Heart right ventricle (tissue), 16 donors: ENCODE measurements around the gene SPON2. TPM values are rescaled to one million over a fixed set of nuclear protein-coding genes. Genes with fewer than 3 reads are reported as not detected.

Experiments used
- ATAC-seq, 8 donors: fragments of 200-7000 bp; cut with Tn5 transposase; one replicate each; pipeline ENCODE4 v1.9.1; 2020; ENCODE audit warnings: mild to moderate bottlenecking in 8 of 8, moderate library complexity in 8 of 8, moderate number of reproducible peaks in 1 of 8
- DNase-seq, 2 donors: peaks; one replicate each; pipeline ENCODE4 v3.0.0-alpha.2; 2020
- H3K27ac ChIP-seq, 10 donors: fragments of 200-600 bp; sonication (generic) in 2 of 10; one replicate each; pipeline versions ENCODE4 v1.5.0 to v1.8.0; 2020 to 2022; ENCODE audit warnings: mild to moderate bottlenecking in 3 of 10
- H3K27me3 ChIP-seq, 7 donors: fragments of 200-600 bp; one replicate each; pipeline ENCODE4 v1.8.0; 2021 to 2022; ENCODE audit warnings: mild to moderate bottlenecking in 2 of 7
- H3K36me3 ChIP-seq, 9 donors: fragments of 200-600 bp; sonication (generic) in 1 of 9; one replicate each; pipeline versions ENCODE4 v1.5.0 to v1.8.0; 2020 to 2022; ENCODE audit warnings: mild to moderate bottlenecking in 2 of 9
- H3K4me1 ChIP-seq, 9 donors: fragments of 200-600 bp; sonication (generic) in 1 of 9; one replicate each; pipeline versions ENCODE4 v1.5.0 to v1.8.0; 2020 to 2022; ENCODE audit warnings: mild to moderate bottlenecking in 4 of 9
- H3K4me3 ChIP-seq, 10 donors: fragments of 200-600 bp; sonication (generic) in 2 of 10; one replicate each; pipeline versions ENCODE4 v1.5.0 to v1.8.0; 2020 to 2022; ENCODE audit warnings: mild to moderate bottlenecking in 7 of 10, moderate library complexity in 2 of 10
- H3K9me3 ChIP-seq, 11 donors: fragments of 200-600 bp in 10 of 11; sonication (generic) in 2 of 11; one replicate each; pipeline versions ENCODE4 v1.5.0 to v1.8.0; 2013 to 2022; ENCODE audit warnings: mild to moderate bottlenecking in 2 of 11, control low read depth in 1 of 11, moderate library complexity in 1 of 11
- CTCF ChIP-seq, 9 donors: fragments of 200-600 bp; sonication (generic) in 2 of 9; IDR thresholded peaks; one replicate each; pipeline versions ENCODE4 v1.5.0 to v1.8.0; 2021 to 2022; ENCODE audit warnings: antibody characterized with exemption in 9 of 9, mild to moderate bottlenecking in 5 of 9, moderate library complexity in 1 of 9
- WGBS, 2 donors: extraction: QIAGEN DNeasy Blood & Tissue Kit; methylation state at CpG; one replicate each; pipeline ENCODE4 v1.1.7; 2013; ENCODE audit warnings: inconsistent platforms in 1 of 2; 5-methylcytosine and 5-hydroxymethylcytosine counted together
- intact Hi-C, 10 donors: fragments of 100-400 bp; cut with DNase I; formaldehyde crosslinking; loops; one replicate each; pipeline versions ENCODE4 v1.11.1 to v1.14.2; 2022
- polyA plus RNA-seq, 2 donors: library from polyadenylated mRNA; stranded (reverse); fragments of 200-250 nt; gene quantifications; one replicate each; pipeline ENCODE4 v1.2.3, GENCODE V29; 2013
- total RNA-seq, 10 donors: library from RNA; stranded (reverse); fragmentation: NEBNext Ultra II Directional in 3 of 10; extraction: Animal tissue kit (Norgen Biotek cat#: 25700) in 3 of 10; gene quantifications; one replicate each; pipeline versions ENCODE4 v1.2.1 to v1.2.4, GENCODE V29; 2021 to 2023
- donor health status: Arrhythmogenic right ventricular cardiomyopathy.
- donor health status: ischemic (EF 13 %, LVEDD 7.1; RV severe dilation, severe dysfunction).
- donor health status: healthy with polysubstance abuse.
- donor health status: DM: no; HTN: yes; CAD: no.
- donor health status: DM: no; HTN: no; CAD: no.
- donor health status: ischemic (EF 25% LVEDD 6.9; RV normal size, moderate dysfunction).
- donor health status: ischemic (EF 25% LVEDD 5.7; RV mildly dilated, moderate dysfunction).
- donor health status: healthy.
- donor health status: DM: yes; HTN: yes; CAD: no.
- donor health status: Ischemic cardiomyopathy.
- donor health status: ischemic (EF 35%, LVEDD 5.7; RV mildly dilated, moderate dysfunction).
- donor health status: nonischemic (EF 11% LVEDD 7.7; RV severe dilation, severe dysfunction).
- donor health status: DM: yes; HTN: yes; CAD: no.
- donor health status: PGD.
- donor health status: ischemic (EF 29% LVEDD 5.4; RV normal size, mild dysfunction).
- donor health status: nonischemic (EF 23%, LVEDD 6.1; RV moderate dilation, normal function).

SPON2 gene
- total and polyA plus RNA-seq, 12 donors: 5.3 to 40.5 (median 12.1) TPM

- DNase-seq (no peak), ATAC-seq (no peak)
- Histone ChIP-seq H3K36me3 (no peaks in the 10 kb centered on the region), H3K27ac (no peak overlapping the region), H3K9me3 (no peaks in the 10 kb centered on the region), H3K27me3 (no peaks in the 10 kb centered on the region), H3K4me1 (peaks cover 18 to 46% (median 41%) of the 10 kb centered on the region in 9 donors), H3K4me3 (no peak overlapping the region)
- WGBS, 2 donors: 84 to 86% methylated on average over 13 of the region's 13 CpGs
- TF ChIP-seq CTCF (IDR thresholded peaks at IDR 0.05): no peak
- intact Hi-C loops: no loop called here
Measured at GRCh38 chr4:1196421-1197183, 24.2 kb upstream of the SPON2 start.

GRCh38 chr4:1195891-1196401, 23.6 kb upstream of the SPON2 start:
- DNase-seq: no peak
- intact Hi-C loops: no loop called here
- no peak for ATAC-seq
- Histone ChIP-seq H3K4me3 (no peak overlapping the region), H3K36me3 (no peaks in the 10 kb centered on the region), H3K4me1 (peaks cover 18 to 45% (median 40%) of the 10 kb centered on the region in 9 donors), H3K27ac (no peak overlapping the region), H3K9me3 (no peaks in the 10 kb centered on the region), H3K27me3 (no peaks in the 10 kb centered on the region)
- 90 to 92% methylated on average over 15 to 16 of the region's 16 CpGs for WGBS, 2 donors
- TF ChIP-seq CTCF (IDR thresholded peaks at IDR 0.05): no peak

GRCh38 chr4:1195109-1195671, 22.8 kb upstream of the SPON2 start:
- no peaks in the 10 kb centered on the region for H3K36me3 ChIP-seq
- intact Hi-C loops: no loop called here
- ATAC-seq (no peak), DNase-seq (no peak)
- no peak overlapping the region for H3K4me3 ChIP-seq
- TF ChIP-seq CTCF (IDR thresholded peaks at IDR 0.05): no peak
- peak overlapping the region in 5 of 10 donors; percentile 15 to 77 (median 73) for H3K27ac ChIP-seq
- H3K27me3 ChIP-seq: no peaks in the 10 kb centered on the region
- no peaks in the 10 kb centered on the region for H3K9me3 ChIP-seq
- WGBS, 2 donors: 89 to 92% methylated on average over 27 to 29 of the region's 29 CpGs
- H3K4me1 ChIP-seq: peaks cover 15 to 37% (median 33%) of the 10 kb centered on the region in 9 donors

- Histone ChIP-seq H3K4me3 (peak overlapping the region in 6 of 10 donors; percentile 0 to 28 (median 11)), H3K36me3 (no peaks in the 10 kb centered on the region), H3K9me3 (no peaks in the 10 kb centered on the region), H3K27ac (peak overlapping the region in 9 of 10 donors; percentile 47 to 81 (median 73)), H3K27me3 (no peaks in the 10 kb centered on the region), H3K4me1 (peaks cover 15 to 33% (median 31%) of the 10 kb centered on the region in 9 donors)
- peak in 3 of 9 donors; percentile 7 to 28 (median 17) for TF ChIP-seq CTCF (IDR thresholded peaks at IDR 0.05)
- DNase-seq (peak; percentile 76 to 82), ATAC-seq (peak; percentile 25 to 62 (median 46))
- WGBS, 2 donors: 38 to 54% methylated on average over 51 to 52 of the region's 52 CpGs
- intact Hi-C loops: no loop called here
Measured at GRCh38 chr4:1194010-1194900, 21.9 kb upstream of the SPON2 start.
